Neural progenitor cell (in vitro differentiated cells): ENCODE results near the gene MANF.

ENCODE experiments used
- CTCF ChIP-seq: fragments of 200-600 bp; sonication (generic); IDR thresholded peaks from 2 replicates; pipeline ENCODE4 v1.5.1; 2017; ENCODE audit warnings: antibody characterized with exemption, mild to moderate bottlenecking
- EZH2 ChIP-seq: fragments of 200-600 bp; sonication (generic); IDR thresholded peaks from 2 replicates; pipeline ENCODE4 v1.6.1; 2017; ENCODE audit warnings: antibody characterized with exemption, mild to moderate bottlenecking, moderate library complexity
- EZH2phosphoT487 ChIP-seq: fragments of 200-600 bp; sonication (generic); IDR thresholded peaks from 2 replicates; pipeline ENCODE4 v1.6.1; 2017; ENCODE audit warnings: antibody characterized with exemption

DNA sequence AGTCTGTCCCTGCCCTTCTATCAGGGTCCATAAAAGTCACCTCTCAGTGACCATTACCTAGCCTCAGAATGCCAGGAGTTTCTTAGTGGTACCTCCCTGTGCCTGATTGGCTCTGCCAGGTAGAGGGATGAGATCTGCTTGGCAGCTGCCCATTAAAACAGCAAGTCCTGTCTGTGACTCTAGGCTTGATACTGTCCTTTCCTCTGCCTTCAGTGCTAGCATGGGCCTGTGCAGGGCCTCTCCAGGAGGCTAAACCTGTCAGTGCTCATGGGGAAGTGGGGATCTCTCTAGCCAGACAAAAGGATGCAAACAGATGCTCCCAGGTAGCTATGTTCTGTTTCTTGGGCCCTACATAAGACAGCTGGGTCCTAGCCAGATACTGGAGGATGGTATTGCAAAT lies 10.0 kb upstream of the MANF start:
- TF ChIP-seq CTCF (no peak), EZH2phosphoT487 (no peak), EZH2 (no peak)
